ENCODE measurements around the gene IL1RAPL2. TPM values are rescaled to one million over a fixed set of nuclear protein-coding genes. Genes with fewer than 3 reads are reported as not detected.

IL1RAPL2 gene
- total and polyA plus RNA-seq, 11 donors, result 0.08 to 0.16 (median 0.10) TPM; not detected in 8

DNA sequence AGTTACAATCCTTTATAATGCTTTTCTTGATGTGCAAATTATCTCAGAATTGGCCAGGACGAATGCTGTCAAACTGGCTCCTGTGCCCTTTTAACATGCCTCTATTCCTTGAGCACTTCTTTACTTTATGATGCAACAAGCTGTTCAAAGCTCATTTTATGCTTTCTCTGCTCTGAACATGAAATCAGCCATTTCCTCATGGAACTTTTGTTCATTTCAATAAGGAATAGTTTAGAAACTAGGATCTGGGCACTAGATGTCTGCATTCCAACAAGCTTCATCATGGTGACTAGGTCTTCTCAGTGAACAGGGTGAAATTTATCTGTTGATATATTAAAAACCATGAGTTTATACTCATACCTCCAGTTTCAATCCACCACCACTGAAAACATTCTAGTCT is 741.8 kb downstream of the IL1RAPL2 start:
- no peaks in the 10 kb centered on the region for H3K36me3 ChIP-seq
- WGBS, 4 donors, result 45 to 66% (median 54%) methylated on average over 1 of the region's 1 CpG
- peaks cover 0 to 4% (median 0%) of the 10 kb centered on the region in 9 donors for H3K27me3 ChIP-seq
- DNase-seq (no peak), ATAC-seq (no peak)
- H3K9me3 ChIP-seq, result no peaks in the 10 kb centered on the region
- H3K4me1 ChIP-seq, result no peaks in the 10 kb centered on the region
- no peak overlapping the region for H3K27ac ChIP-seq
- intact Hi-C loops (cut with DNase I), result no loop called here
- no peak overlapping the region for H3K4me3 ChIP-seq
- TF ChIP-seq CTCF (IDR thresholded peaks at IDR 0.05), result no peak
- no peak for TF ChIP-seq POLR2A (IDR thresholded peaks at IDR 0.05)

- H3K9me3 ChIP-seq, result no peaks in the 10 kb centered on the region
- H3K4me1 ChIP-seq, result no peaks in the 10 kb centered on the region
- ATAC-seq (no peak), DNase-seq (no peak)
- TF ChIP-seq POLR2A (IDR thresholded peaks at IDR 0.05) (no peak), CTCF (IDR thresholded peaks at IDR 0.05) (no peak)
- intact Hi-C loops (cut with DNase I), result no loop called here
- no peak overlapping the region for H3K4me3 ChIP-seq
- peaks cover 0 to 4% (median 0%) of the 10 kb centered on the region in 9 donors for H3K27me3 ChIP-seq
- 40 to 79% (median 69%) methylated on average over 1 of the region's 1 CpG for WGBS, 4 donors
- H3K27ac ChIP-seq, result no peak overlapping the region
- H3K36me3 ChIP-seq, result no peaks in the 10 kb centered on the region
These were observed 747.6 kb downstream of the IL1RAPL2 start for GRCh38 chrX:105313596-105313995.

DNA sequence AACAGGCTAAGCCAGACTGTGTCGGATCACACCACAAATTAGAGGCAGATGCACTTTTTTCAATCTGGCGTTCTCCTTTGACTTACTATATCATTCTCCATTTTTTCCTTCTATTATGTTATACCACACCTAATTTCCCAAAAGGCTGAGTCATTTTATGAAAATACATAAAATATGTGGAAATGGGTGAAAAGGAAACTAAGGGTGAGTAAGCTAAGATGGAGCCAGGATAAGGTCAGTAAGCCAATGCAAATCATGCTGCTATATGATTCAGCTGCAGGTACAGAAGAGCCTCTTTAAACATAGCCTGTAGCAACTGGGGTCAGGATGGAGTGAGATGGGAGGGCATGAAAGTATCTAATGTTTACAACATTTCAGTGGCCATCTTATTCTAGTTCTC is 748.5 kb downstream of the IL1RAPL2 start:
- no peaks in the 10 kb centered on the region for H3K36me3 ChIP-seq
- TF ChIP-seq POLR2A (IDR thresholded peaks at IDR 0.05) (no peak), CTCF (IDR thresholded peaks at IDR 0.05) (no peak)
- no peak overlapping the region for H3K4me3 ChIP-seq
- H3K4me1 ChIP-seq, result no peaks in the 10 kb centered on the region
- intact Hi-C loops (cut with DNase I), result no loop called here
- DNase-seq, result no peak
- peaks cover 0 to 4% (median 0%) of the 10 kb centered on the region in 9 donors for H3K27me3 ChIP-seq
- no peaks in the 10 kb centered on the region for H3K9me3 ChIP-seq
- 83 to 91% (median 89%) methylated on average over 2 of the region's 2 CpGs for WGBS, 4 donors
- H3K27ac ChIP-seq, result no peak overlapping the region
- ATAC-seq, result no peak

DNA sequence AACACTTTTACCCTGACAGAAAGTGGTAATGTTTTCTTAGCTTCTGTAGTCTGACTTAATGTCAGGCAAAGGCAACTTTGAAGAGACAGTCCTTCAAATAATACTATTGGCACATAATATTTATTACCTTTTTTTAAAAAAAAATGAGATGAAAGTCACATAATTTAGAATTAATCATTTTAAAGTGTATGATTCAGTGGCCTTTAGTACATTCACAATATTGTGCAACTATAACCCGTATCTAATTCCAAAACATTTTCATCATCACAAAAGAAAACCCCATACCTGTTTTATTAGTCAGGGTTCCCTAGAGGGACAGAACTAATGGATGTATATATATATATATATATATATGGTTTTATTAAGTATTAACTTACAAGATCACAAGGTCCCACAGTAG is 749.2 kb downstream of the IL1RAPL2 start:
- no peak overlapping the region for H3K4me3 ChIP-seq
- TF ChIP-seq CTCF (IDR thresholded peaks at IDR 0.05), result no peak
- no peak for TF ChIP-seq POLR2A (IDR thresholded peaks at IDR 0.05)
- intact Hi-C loops (cut with DNase I), result no loop called here
- DNase-seq, result no peak
- H3K4me1 ChIP-seq, result no peaks in the 10 kb centered on the region
- ATAC-seq, result no peak
- no peak overlapping the region for H3K27ac ChIP-seq
- peaks cover 0 to 4% (median 0%) of the 10 kb centered on the region in 9 donors for H3K27me3 ChIP-seq
- H3K9me3 ChIP-seq, result no peaks in the 10 kb centered on the region
- WGBS, 4 donors, result 76 to 93% (median 87%) methylated on average over 1 of the region's 1 CpG
- no peaks in the 10 kb centered on the region for H3K36me3 ChIP-seq

Measured in heart left ventricle (tissue), 16 donors.